ENCODE data around the gene CCDC195.

GRCh38 chr2:224669449-224669848 is 46.7 kb downstream of the CCDC195 start:
- TF ChIP-seq CTCF (IDR thresholded peaks at IDR 0.05) (no peak), POLR2AphosphoS5 (IDR thresholded peaks at IDR 0.05) (no peak)

Data from breast epithelium (tissue), 3 donors.